GF-D8 (cell line): ENCODE data around the gene NOP16.

ENCODE experiments used
- DNase-seq: peaks from one replicate; lab custom pipeline; 2025; lab: John Stamatoyannopoulos, UW

NOP16 gene

GRCh38 chr5:176356179-176356566, 32.2 kb downstream of the NOP16 start:
- no peak for DNase-seq

- no peak for DNase-seq
Measured at GRCh38 chr5:176355400-176356178, 32.8 kb downstream of the NOP16 start.

GRCh38 chr5:176353533-176353932, 34.9 kb downstream of the NOP16 start:
- DNase-seq: no peak

- DNase-seq: no peak
Measured at GRCh38 chr5:176352116-176352878, 36.1 kb downstream of the NOP16 start.

DNA sequence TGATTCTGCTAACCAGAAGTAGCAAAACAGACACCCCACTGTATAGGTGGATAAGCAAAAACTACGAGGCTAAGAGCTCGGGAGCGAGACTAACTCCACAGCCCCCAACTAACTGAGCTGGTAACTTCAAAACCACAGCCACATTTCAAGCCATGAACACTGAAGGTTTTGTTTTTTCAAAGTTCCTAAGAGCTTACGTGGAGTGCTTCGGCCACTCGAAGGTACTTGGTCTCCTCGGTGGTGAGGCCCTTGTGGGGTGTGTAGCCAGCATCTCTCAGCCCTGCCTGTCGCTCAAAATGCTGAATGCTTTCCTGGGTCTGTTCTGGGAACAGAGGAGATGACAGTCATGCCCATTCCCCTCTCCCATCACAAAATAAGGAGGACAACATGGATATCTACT, 38.0 kb downstream of the NOP16 start:
- no peak for DNase-seq

DNA sequence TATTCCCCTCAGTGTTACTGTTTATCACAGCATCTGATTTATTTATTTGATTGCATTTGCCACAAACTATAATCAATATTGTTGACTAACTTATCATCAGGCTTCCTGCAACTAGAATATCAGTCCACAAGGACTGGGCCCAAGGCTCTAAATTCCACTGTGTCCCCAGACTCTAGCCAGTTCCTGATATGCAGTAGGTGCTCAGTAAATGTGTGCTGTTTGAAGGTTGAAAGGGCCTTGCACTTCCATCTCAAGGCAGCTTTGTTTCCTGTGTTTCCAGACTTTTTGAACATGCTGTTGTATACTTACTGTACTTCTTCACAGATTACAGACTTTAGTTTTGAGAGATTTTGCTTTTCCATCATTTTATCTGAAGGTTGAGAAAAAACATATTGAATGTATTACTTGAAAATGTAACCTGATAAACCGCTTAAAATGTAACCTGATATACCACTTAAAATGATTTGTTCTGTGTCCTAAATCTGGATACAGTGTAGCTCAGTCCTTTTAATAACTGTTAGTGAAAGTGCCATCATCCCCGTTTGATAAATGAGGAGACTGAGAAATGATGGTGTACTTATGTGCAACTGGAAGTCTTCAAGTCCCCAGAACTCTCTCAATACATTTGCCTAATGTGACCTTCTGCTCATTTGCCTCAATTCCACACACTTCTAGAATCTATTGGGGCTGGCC, 45.5 kb downstream of the NOP16 start:
- no peak for DNase-seq

DNA sequence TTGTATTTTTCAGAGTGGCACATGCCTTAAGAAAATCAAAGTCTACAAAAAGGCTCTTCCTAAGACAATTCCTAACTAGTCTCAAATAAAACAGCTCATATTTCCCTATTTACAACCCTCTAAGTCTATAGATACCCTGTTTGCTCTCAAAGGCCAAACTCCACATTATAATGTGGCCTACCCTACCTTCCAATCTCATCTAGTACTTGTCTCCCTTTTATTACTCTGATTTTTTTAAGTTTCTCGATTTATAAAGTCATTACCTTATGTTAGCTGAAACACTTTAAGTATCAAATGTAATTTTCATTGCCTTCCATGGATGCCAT, 46.3 kb downstream of the NOP16 start:
- DNase-seq: no peak

- no peak for DNase-seq
Measured at GRCh38 chr5:176341325-176342157, 46.9 kb downstream of the NOP16 start.

GRCh38 chr5:176339304-176339703, 49.1 kb downstream of the NOP16 start:
- no peak for DNase-seq

- DNase-seq: no peak
Measured at GRCh38 chr5:176337913-176338312, 50.5 kb downstream of the NOP16 start.

DNA sequence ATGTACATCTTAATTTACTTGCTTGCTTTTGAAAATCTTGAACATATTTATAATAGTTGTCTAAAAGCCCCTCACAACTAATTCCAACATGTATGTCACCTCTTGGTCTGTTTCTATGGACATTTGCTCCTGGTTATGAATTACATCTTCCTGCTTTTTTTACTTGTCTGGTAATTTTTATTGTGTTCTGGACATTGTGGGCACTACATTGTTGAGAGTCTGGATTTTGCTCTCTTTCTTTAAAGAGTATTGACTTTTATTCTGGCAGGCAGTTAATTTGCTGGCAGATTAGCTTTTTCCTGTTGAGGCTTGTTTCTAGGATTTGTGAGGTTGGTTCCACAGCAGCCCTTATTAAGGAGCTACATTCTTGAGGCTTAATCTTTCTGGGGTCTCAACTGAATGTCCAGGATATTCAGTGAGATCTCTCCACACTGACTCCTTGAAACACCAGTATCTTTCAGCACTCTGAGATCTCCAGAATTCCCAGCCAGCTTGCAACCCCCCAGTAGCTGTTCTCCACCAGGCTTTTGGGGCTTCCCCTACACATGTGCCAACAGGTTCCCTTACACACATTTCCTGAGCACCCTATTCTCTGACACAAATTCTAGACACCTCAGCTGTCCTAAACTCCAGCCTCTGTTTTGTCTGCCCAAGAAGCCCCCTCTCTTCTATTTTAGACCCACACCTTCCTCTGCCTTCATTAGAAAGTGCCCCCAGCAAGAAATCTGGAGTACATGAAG, 54.2 kb downstream of the NOP16 start:
- no peak for DNase-seq
